Measurements from ENCODE around the gene TTC7B.

The TTC7B gene

GRCh38 chr14:90575336-90575735, 240.9 kb downstream of the TTC7B start:
- Histone ChIP-seq H3K36me3 (ENCODE audit: control insufficient read depth, insufficient read depth, low read length) (no peaks in the 10 kb centered on the region), H3K4me1 (peaks cover 3% of the 10 kb centered on the region), H3K4me3 (ENCODE audit: low read depth, low read length) (no peak overlapping the region), H3K27me3 (ENCODE audit: control insufficient read depth, insufficient read depth, low read length) (no peaks in the 10 kb centered on the region), H3K9me3 (ENCODE audit: control insufficient read depth, low read length) (no peaks in the 10 kb centered on the region), H3K9ac (no peak overlapping the region), H2AFZ (no peak overlapping the region), H3K27ac (no peak overlapping the region), H3K4me2 (ENCODE audit: low read length) (no peak overlapping the region), H3K79me2 (no peaks in the 10 kb centered on the region)
- no peak for TF ChIP-seq CTCF (IDR thresholded peaks at IDR 0.05)

- Histone ChIP-seq H2AFZ (no peak overlapping the region), H3K4me1 (no peaks in the 10 kb centered on the region), H3K9me3 (ENCODE audit: control insufficient read depth, low read length) (no peaks in the 10 kb centered on the region), H3K9ac (no peak overlapping the region), H3K27me3 (ENCODE audit: control insufficient read depth, insufficient read depth, low read length) (no peaks in the 10 kb centered on the region), H3K27ac (no peak overlapping the region), H3K36me3 (ENCODE audit: control insufficient read depth, insufficient read depth, low read length) (no peaks in the 10 kb centered on the region), H3K4me3 (ENCODE audit: low read depth, low read length) (no peak overlapping the region), H3K4me2 (ENCODE audit: low read length) (no peak overlapping the region), H3K79me2 (no peaks in the 10 kb centered on the region)
- TF ChIP-seq CTCF (IDR thresholded peaks at IDR 0.05), result no peak
Observed at GRCh38 chr14:90574188-90575131, 241.8 kb downstream of the TTC7B start.

GRCh38 chr14:90573385-90574105, 242.7 kb downstream of the TTC7B start:
- H3K9ac ChIP-seq, result no peak overlapping the region
- H3K27ac ChIP-seq, result no peak overlapping the region
- no peaks in the 10 kb centered on the region for H3K36me3 ChIP-seq (ENCODE audit: control insufficient read depth, insufficient read depth, low read length)

GRCh38 chr14:90572441-90573150, 243.6 kb downstream of the TTC7B start:
- no peak overlapping the region for H3K4me3 ChIP-seq (ENCODE audit: low read depth, low read length)
- H3K27ac ChIP-seq, result no peak overlapping the region
- no peaks in the 10 kb centered on the region for H3K27me3 ChIP-seq (ENCODE audit: control insufficient read depth, insufficient read depth, low read length)
- TF ChIP-seq CTCF (IDR thresholded peaks at IDR 0.05), result no peak
- H3K4me1 ChIP-seq, result no peaks in the 10 kb centered on the region
- H2AFZ ChIP-seq, result no peak overlapping the region
- no peaks in the 10 kb centered on the region for H3K79me2 ChIP-seq
- no peaks in the 10 kb centered on the region for H3K9me3 ChIP-seq (ENCODE audit: control insufficient read depth, low read length)
- no peak overlapping the region for H3K4me2 ChIP-seq (ENCODE audit: low read length)
- H3K9ac ChIP-seq, result no peak overlapping the region
- H3K36me3 ChIP-seq (ENCODE audit: control insufficient read depth, insufficient read depth, low read length), result no peaks in the 10 kb centered on the region

More at GRCh38 chr14:90573385-90574105, 242.7 kb downstream of the TTC7B start:
- no peak overlapping the region for H3K4me2 ChIP-seq (ENCODE audit: low read length)
- H3K9me3 ChIP-seq (ENCODE audit: control insufficient read depth, low read length), result no peaks in the 10 kb centered on the region
- TF ChIP-seq CTCF (IDR thresholded peaks at IDR 0.05), result no peak
- H3K79me2 ChIP-seq, result no peaks in the 10 kb centered on the region
- no peaks in the 10 kb centered on the region for H3K27me3 ChIP-seq (ENCODE audit: control insufficient read depth, insufficient read depth, low read length)
- H3K4me3 ChIP-seq (ENCODE audit: low read depth, low read length), result no peak overlapping the region
- H3K4me1 ChIP-seq, result no peaks in the 10 kb centered on the region
- H2AFZ ChIP-seq, result no peak overlapping the region

All from parathyroid adenoma (tissue), 2 donors.